ENCODE measurements around the gene PCP4. TPM values are rescaled to one million over a fixed set of nuclear protein-coding genes. Genes with fewer than 3 reads are reported as not detected.

Gene PCP4
- total RNA-seq, 1 donor from 2014 or later, result not detected

GRCh38 chr21:39840373-39841097, 26.7 kb upstream of the PCP4 start:
- FAIRE-seq (no peak), DNase-seq (ENCODE audit: low read depth) (no peak)
- no peak for TF ChIP-seq CTCF (IDR thresholded peaks at IDR 0.05; ENCODE audit: insufficient read depth, low read length, severe bottlenecking)
- Histone ChIP-seq H3K36me3 (ENCODE audit: control insufficient read depth, insufficient read depth, low read length) (no peaks in the 10 kb centered on the region), H3K27me3 (ENCODE audit: control insufficient read depth, insufficient read depth, low read length) (no peaks in the 10 kb centered on the region), H3K4me3 (ENCODE audit: low read depth, low read length) (no peak overlapping the region)

- Histone ChIP-seq H3K27me3 (ENCODE audit: control insufficient read depth, insufficient read depth, low read length) (no peaks in the 10 kb centered on the region), H3K4me3 (ENCODE audit: low read depth, low read length) (no peak overlapping the region), H3K36me3 (ENCODE audit: control insufficient read depth, insufficient read depth, low read length) (no peaks in the 10 kb centered on the region)
- FAIRE-seq (no peak), DNase-seq (ENCODE audit: low read depth) (no peak)
- TF ChIP-seq CTCF (IDR thresholded peaks at IDR 0.05; ENCODE audit: insufficient read depth, low read length, severe bottlenecking), result no peak
These were observed 24.3 kb upstream of the PCP4 start for GRCh38 chr21:39842741-39843459.

GRCh38 chr21:39843483-39843882, 23.8 kb upstream of the PCP4 start:
- Histone ChIP-seq H3K36me3 (ENCODE audit: control insufficient read depth, insufficient read depth, low read length) (no peaks in the 10 kb centered on the region), H3K27me3 (ENCODE audit: control insufficient read depth, insufficient read depth, low read length) (no peaks in the 10 kb centered on the region), H3K4me3 (ENCODE audit: low read depth, low read length) (no peak overlapping the region)
- DNase-seq (ENCODE audit: low read depth) (no peak), FAIRE-seq (no peak)
- TF ChIP-seq CTCF (IDR thresholded peaks at IDR 0.05; ENCODE audit: insufficient read depth, low read length, severe bottlenecking), result no peak

- Histone ChIP-seq H3K27me3 (ENCODE audit: control insufficient read depth, insufficient read depth, low read length) (no peaks in the 10 kb centered on the region), H3K36me3 (ENCODE audit: control insufficient read depth, insufficient read depth, low read length) (no peaks in the 10 kb centered on the region), H3K4me3 (ENCODE audit: low read depth, low read length) (no peak overlapping the region)
- FAIRE-seq, result no peak
- no peak for DNase-seq (ENCODE audit: low read depth)
- TF ChIP-seq CTCF (IDR thresholded peaks at IDR 0.05; ENCODE audit: insufficient read depth, low read length, severe bottlenecking), result no peak
These were observed 23.3 kb upstream of the PCP4 start for GRCh38 chr21:39843916-39844315.

GRCh38 chr21:39845571-39846130, 21.6 kb upstream of the PCP4 start:
- no peaks in the 10 kb centered on the region for H3K27me3 ChIP-seq (ENCODE audit: control insufficient read depth, insufficient read depth, low read length)
- H3K36me3 ChIP-seq (ENCODE audit: control insufficient read depth, insufficient read depth, low read length), result no peaks in the 10 kb centered on the region
- no peak for FAIRE-seq
- no peak overlapping the region for H3K4me3 ChIP-seq (ENCODE audit: low read depth, low read length)
- TF ChIP-seq CTCF (IDR thresholded peaks at IDR 0.05; ENCODE audit: insufficient read depth, low read length, severe bottlenecking), result no peak
- DNase-seq (ENCODE audit: low read depth), result no peak
